Germinal center (tissue), 1 donor: ENCODE measurements around the gene ADH4.

ENCODE experiments used
- DNase-seq: peaks from one replicate; pipeline ENCODE4 v3.0.0; 2012; ENCODE audit warnings: mixed read lengths, low spot score

The ADH4 gene

DNA sequence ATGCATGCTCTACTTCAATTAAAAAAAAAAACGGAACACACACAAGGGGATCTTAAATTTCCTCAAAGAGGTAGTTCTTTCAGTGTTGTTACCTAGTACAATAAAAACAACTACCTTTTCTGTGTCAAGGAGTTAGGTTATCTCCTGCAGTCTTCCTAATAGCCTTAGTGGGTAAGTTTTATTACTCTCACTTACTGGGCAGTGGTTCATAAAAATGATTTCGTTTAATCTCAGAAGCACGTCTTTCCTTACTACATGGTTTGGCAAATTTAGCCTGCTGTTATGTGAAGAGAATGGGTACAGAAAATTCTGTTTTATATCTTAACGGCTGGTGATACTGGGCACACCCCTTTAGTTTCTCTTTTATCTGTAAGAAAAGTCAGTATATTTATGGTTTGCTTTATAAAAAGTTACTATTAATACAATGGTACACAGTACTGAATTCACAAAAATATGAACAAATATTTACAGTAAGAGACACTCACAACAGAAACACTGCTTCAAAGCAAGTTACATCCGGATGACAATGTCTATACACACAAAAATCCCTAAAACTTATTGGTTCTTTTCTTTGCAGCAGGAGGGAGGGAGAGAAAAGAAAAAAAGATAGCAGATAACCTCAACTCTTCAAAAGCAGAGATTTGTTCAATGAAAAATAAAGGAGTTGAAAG, 64.3 kb downstream of the ADH4 start:
- no peak for DNase-seq

DNA sequence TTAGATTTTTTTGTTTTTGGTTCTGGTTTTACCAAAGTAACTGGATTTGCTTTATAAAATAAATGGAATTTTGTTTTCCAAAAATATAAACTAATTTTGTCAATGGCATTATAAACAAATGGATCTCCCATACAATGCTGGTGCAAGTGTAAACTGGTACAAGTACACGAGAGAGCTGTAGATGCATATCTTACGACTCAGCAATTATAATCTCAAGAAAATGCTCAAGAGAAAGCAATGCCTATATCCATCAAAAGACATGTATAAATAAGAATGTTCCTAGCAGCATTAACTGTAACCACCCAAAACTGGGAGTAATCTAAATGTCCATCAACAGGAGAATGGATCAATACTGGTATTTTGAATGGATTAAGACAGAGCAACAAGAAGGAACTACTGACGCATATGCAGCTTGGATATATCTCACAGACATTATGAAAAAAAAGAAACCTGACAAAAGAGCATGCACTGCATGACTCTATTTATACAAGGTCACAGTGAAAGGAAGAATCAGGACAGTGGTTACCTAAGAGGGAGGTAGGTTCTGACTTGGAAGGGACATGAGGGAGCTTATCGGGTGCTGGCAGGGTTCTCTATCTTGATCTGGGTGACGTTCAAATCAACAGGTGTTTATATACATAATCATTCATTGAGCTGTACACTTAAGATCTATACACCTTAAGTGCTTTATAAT, 65.0 kb downstream of the ADH4 start:
- no peak for DNase-seq

DNA sequence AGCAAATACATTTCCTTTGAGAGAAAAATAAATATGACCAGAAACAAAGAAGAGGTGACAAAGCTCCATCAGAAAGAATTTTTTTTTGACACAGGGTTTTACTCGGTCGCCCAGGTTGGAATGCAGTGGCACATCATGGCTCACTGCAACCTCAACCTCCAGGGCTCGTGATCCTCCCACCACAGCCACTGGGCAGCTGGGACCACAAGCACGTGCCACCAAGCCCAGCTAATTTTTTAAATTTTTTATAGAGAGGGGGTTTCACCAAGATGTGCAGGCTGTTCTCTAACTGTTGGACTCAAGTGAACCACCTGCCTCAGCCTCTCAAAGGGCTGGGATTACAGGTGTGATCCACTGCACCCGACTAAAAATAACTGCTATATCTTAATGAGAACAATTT, 65.8 kb downstream of the ADH4 start:
- DNase-seq: no peak

DNA sequence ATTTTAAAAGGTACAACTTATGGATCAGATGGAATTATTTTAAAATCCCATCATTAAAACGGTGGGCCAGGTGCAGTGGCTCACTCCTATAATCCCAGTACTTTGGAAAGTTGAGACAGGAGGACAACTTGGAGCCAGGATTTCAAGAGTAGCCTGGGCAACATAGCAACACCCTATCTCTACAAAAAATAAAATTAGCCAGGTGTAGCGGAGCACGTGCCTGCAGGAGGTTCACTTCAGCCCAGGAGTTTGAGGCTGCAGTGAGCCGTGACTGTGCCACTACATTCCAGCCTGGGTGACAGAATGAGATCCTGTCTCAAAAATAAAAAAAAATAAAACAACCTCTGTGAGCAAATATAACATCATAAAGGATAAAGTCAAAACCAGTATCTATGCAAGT, 66.9 kb downstream of the ADH4 start:
- no peak for DNase-seq

DNA sequence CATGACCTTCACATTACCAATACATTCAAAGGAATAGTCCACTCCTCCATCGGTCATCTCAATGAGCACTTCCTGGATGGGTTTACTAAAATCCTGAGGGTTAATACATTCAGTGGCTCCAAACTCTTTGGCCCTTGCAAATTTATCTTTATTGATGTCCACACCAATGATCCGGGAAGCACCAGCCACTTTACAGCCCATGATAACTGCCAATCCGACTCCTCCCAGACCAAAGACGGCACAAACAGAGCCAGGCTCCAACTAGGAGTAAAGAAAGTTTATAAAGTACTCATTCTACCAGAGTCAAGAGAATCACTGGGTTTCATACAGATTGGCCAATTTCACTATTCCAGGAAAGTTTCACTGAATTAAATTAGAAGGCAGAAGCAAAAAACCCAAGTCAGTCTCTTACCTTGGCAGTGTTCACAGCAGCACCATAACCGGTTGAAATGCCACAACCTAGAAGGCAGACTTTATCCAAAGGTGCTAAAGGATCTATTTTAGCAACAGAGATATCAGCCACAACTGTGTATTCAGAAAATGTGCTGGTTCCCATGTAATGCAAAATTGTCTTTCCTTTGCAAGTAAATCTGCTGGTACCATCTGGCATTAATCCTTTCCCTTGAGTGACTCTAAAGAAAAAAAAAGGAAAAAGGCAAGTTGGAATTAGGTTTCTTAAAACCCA, 67.7 kb downstream of the ADH4 start:
- DNase-seq: no peak

DNA sequence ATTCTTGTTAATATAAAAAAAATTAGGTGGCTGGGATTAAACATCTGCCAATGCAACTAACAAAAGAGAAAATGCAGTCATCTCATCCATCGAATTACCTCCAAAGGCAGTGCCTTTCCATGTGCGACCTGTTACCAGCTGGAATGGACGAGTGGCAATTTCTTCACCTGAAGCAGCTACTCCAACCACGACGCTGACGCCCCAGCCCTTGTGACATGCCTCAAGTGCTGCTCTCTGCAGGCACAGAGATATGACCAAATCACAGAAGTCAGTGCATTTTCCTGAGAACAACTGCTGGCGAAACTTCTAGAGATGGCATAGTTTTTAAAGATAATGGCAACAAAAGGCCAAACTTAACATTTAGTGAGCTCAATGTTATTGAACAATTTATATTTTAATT, 69.3 kb downstream of the ADH4 start:
- no peak for DNase-seq
